Neural cell (in vitro differentiated cells): Measurements from ENCODE around the gene DNASE2.

Experiments used
- SMC3 ChIP-seq: fragments of 450-650 bp; conservative IDR thresholded peaks from 2 replicates; pipeline ENCODE4 v1.6.1; 2014; ENCODE audit warnings: antibody characterized with exemption, mild to moderate bottlenecking, moderate library complexity; ENCODE audit not compliant: poor library complexity
- TF ChIP-seq, protein P1 (sequence below): fragments of 450-650 bp; IDR thresholded peaks from 2 replicates; pipeline ENCODE4 v1.5.1; 2014; ENCODE audit warnings: antibody characterized with exemption, mild to moderate bottlenecking, moderate library complexity; ENCODE audit not compliant: poor library complexity, severe bottlenecking

- TF ChIP-seq, protein P1, sequence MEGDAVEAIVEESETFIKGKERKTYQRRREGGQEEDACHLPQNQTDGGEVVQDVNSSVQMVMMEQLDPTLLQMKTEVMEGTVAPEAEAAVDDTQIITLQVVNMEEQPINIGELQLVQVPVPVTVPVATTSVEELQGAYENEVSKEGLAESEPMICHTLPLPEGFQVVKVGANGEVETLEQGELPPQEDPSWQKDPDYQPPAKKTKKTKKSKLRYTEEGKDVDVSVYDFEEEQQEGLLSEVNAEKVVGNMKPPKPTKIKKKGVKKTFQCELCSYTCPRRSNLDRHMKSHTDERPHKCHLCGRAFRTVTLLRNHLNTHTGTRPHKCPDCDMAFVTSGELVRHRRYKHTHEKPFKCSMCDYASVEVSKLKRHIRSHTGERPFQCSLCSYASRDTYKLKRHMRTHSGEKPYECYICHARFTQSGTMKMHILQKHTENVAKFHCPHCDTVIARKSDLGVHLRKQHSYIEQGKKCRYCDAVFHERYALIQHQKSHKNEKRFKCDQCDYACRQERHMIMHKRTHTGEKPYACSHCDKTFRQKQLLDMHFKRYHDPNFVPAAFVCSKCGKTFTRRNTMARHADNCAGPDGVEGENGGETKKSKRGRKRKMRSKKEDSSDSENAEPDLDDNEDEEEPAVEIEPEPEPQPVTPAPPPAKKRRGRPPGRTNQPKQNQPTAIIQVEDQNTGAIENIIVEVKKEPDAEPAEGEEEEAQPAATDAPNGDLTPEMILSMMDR, result no peak
- no peak for TF ChIP-seq SMC3
Observed at GRCh38 chr19:12864143-12864542, 17.1 kb downstream of the DNASE2 start.
